ENCODE results near the gene OR5H2. TPM values are rescaled to one million over a fixed set of nuclear protein-coding genes. Genes with fewer than 3 reads are reported as not detected.
"Not testable (repeated sequence)": the region's sequence is repeated elsewhere in the genome, so short reads cannot be mapped to it uniquely, and the experiment has no call there.

The OR5H2 gene
- total RNA-seq, result not detected in 2 replicates

- no peak for DNase-seq (ENCODE audit: extremely low read depth, low read depth, low spot score)
Measured at GRCh38 chr3:98282205-98282604, at the start of gene OR5H2. Gene OR5H2, plus strand, starts transcription at chr3:98282505. Its CDS starts 398 bp downstream, at chr3:98282903.

GRCh38 chr3:98233468-98233867, 48.8 kb upstream of the OR5H2 start:
- DNase-seq (ENCODE audit: extremely low read depth, low read depth, low spot score), result no peak

GRCh38 chr3:98240131-98240530, 42.2 kb upstream of the OR5H2 start:
- no peak for DNase-seq (ENCODE audit: extremely low read depth, low read depth, low spot score)

GRCh38 chr3:98242155-98242554, 40.1 kb upstream of the OR5H2 start:
- DNase-seq (ENCODE audit: extremely low read depth, low read depth, low spot score), result no peak

- no peak for DNase-seq (ENCODE audit: extremely low read depth, low read depth, low spot score)
Measured at GRCh38 chr3:98243843-98244242, 38.5 kb upstream of the OR5H2 start.

- DNase-seq (ENCODE audit: extremely low read depth, low read depth, low spot score), result no peak
Measured at GRCh38 chr3:98246142-98246541, 36.2 kb upstream of the OR5H2 start.

- DNase-seq (ENCODE audit: extremely low read depth, low read depth, low spot score), result not testable (repeated sequence)
Measured at GRCh38 chr3:98256026-98256425, 26.3 kb upstream of the OR5H2 start.

GRCh38 chr3:98259707-98260106, 22.6 kb upstream of the OR5H2 start:
- no peak for DNase-seq (ENCODE audit: extremely low read depth, low read depth, low spot score)

- no peak for DNase-seq (ENCODE audit: extremely low read depth, low read depth, low spot score)
Measured at GRCh38 chr3:98262046-98262445, 20.3 kb upstream of the OR5H2 start.

- no peak for DNase-seq (ENCODE audit: extremely low read depth, low read depth, low spot score)
Measured at GRCh38 chr3:98263944-98264343, 18.4 kb upstream of the OR5H2 start, which contains the start of gene OR5H6. Gene OR5H6, plus strand, starts transcription at chr3:98264244. Its CDS starts 89 bp downstream, at chr3:98264333.

- no peak for DNase-seq (ENCODE audit: extremely low read depth, low read depth, low spot score)
Measured at GRCh38 chr3:98269846-98270245, 12.5 kb upstream of the OR5H2 start.

- DNase-seq (ENCODE audit: extremely low read depth, low read depth, low spot score), result no peak
Measured at GRCh38 chr3:98272126-98272525, 10.2 kb upstream of the OR5H2 start.

- DNase-seq (ENCODE audit: extremely low read depth, low read depth, low spot score), result no peak
Measured at GRCh38 chr3:98274914-98275313, 7.4 kb upstream of the OR5H2 start.

GRCh38 chr3:98290916-98291315, 8.6 kb downstream of the OR5H2 start:
- no peak for DNase-seq (ENCODE audit: extremely low read depth, low read depth, low spot score)

GRCh38 chr3:98291332-98291957, 9.1 kb downstream of the OR5H2 start:
- DNase-seq (ENCODE audit: extremely low read depth, low read depth, low spot score), result no peak

GRCh38 chr3:98322101-98322500, 39.8 kb downstream of the OR5H2 start:
- DNase-seq (ENCODE audit: extremely low read depth, low read depth, low spot score), result no peak

GRCh38 chr3:98322686-98323085, 40.4 kb downstream of the OR5H2 start:
- no peak for DNase-seq (ENCODE audit: extremely low read depth, low read depth, low spot score)

GRCh38 chr3:98323425-98323824, 41.1 kb downstream of the OR5H2 start:
- no peak for DNase-seq (ENCODE audit: extremely low read depth, low read depth, low spot score)

- DNase-seq (ENCODE audit: extremely low read depth, low read depth, low spot score), result no peak
Measured at GRCh38 chr3:98325055-98325454, 42.8 kb downstream of the OR5H2 start.

- no peak for DNase-seq (ENCODE audit: extremely low read depth, low read depth, low spot score)
Measured at GRCh38 chr3:98326105-98326893, 44.0 kb downstream of the OR5H2 start.

GRCh38 chr3:98326945-98327344, 44.6 kb downstream of the OR5H2 start:
- DNase-seq (ENCODE audit: extremely low read depth, low read depth, low spot score), result no peak

GRCh38 chr3:98328933-98329332, 46.6 kb downstream of the OR5H2 start:
- DNase-seq (ENCODE audit: extremely low read depth, low read depth, low spot score), result no peak

Data from glomerular endothelial cell (primary cell).